Gastrocnemius medialis (tissue), 4 donors: ENCODE measurements around the gene LRRTM3. TPM values are rescaled to one million over a fixed set of nuclear protein-coding genes. Genes with fewer than 3 reads are reported as not detected.

Experiments used
- ATAC-seq, 2 donors: fragments of 150-250 bp; one replicate each; pipeline ENCODE4 v1.9.1; 2016
- DNase-seq, 2 donors: peaks; one replicate each; pipeline ENCODE4 v3.0.0-alpha.2; 2019
- H3K27ac ChIP-seq, 4 donors: fragments of 200-600 bp; sonication (generic); 1 replicate in 1 of 4; 2 replicates in 3 of 4; pipeline ENCODE4 v1.5.1; 2016 to 2018; ENCODE audit warnings: mild to moderate bottlenecking in 2 of 4, moderate library complexity in 1 of 4
- H3K27me3 ChIP-seq, 3 donors: fragments of 200-600 bp; sonication (generic) in 2 of 3; 1 replicate in 1 of 3; 2 replicates in 2 of 3; pipeline versions ENCODE4 v1.5.1 to v1.6.0; 2016 to 2019; ENCODE audit warnings: mild to moderate bottlenecking in 1 of 3, moderate library complexity in 1 of 3
- H3K36me3 ChIP-seq, 2 donors: fragments of 200-600 bp; sonication (generic) in 1 of 2; one replicate each; pipeline ENCODE4 v1.5.1; 2017 to 2018
- H3K4me1 ChIP-seq, 2 donors: fragments of 200-600 bp; sonication (generic) in 1 of 2; one replicate each; pipeline ENCODE4 v1.5.1; 2016 to 2017; ENCODE audit warnings: mild to moderate bottlenecking in 2 of 2
- H3K4me3 ChIP-seq, 4 donors: fragments of 200-600 bp; sonication (generic) in 3 of 4; 1 replicate in 1 of 4; 2 replicates in 3 of 4; pipeline ENCODE4 v1.5.1; 2016 to 2019; ENCODE audit warnings: mild to moderate bottlenecking in 2 of 4
- H3K9me3 ChIP-seq, 3 donors: fragments of 200-600 bp; sonication (generic) in 2 of 3; 1 replicate in 1 of 3; 2 replicates in 2 of 3; pipeline ENCODE4 v1.5.1; 2016 to 2019
- POLR2A ChIP-seq, 2 donors: fragments of 450-650 bp; IDR thresholded peaks; one replicate each; pipeline ENCODE4 v1.6.1; 2017; ENCODE audit warnings: antibody characterized with exemption in 2 of 2, mild to moderate bottlenecking in 2 of 2, moderate library complexity in 2 of 2
- in situ Hi-C, 4 donors: fragments of 200-750 bp; cut with MboI; loops; one replicate each; pipeline versions ENCODE4 v1.15.0 to v1.8.0; 2017; ENCODE audit warnings: low sequenced_read_pairs in 4 of 4
- intact Hi-C: fragments of 100-400 bp; cut with DNase I; formaldehyde crosslinking; loops from one replicate; pipeline ENCODE4 v1.15.1; 2023; ENCODE audit warnings: low total_unique reads
- total RNA-seq, 4 donors: library from RNA; depleted of rRNA; stranded (reverse); fragments of >200 nt; gene quantifications; one replicate each; pipeline versions ENCODE4 v1.1.0 to v1.2.3, GENCODE V29; 2016
- TF ChIP-seq, protein P1 (sequence below), 5 experiments: fragments of 450-650 bp in 3 of 5; fragments of 200-600 bp in 2 of 5; sonication (generic) in 2 of 5; IDR thresholded peaks in 4 of 5; conservative IDR thresholded peaks in 1 of 5; 1 replicate in 4 of 5; 2 replicates in 1 of 5; pipeline ENCODE4 v1.5.1; 2016 to 2019; ENCODE audit warnings: antibody characterized with exemption in 5 of 5, mild to moderate bottlenecking in 3 of 5, moderate library complexity in 3 of 5

LRRTM3 gene
- total RNA-seq, 4 donors from 2014 or later: not detected

- H3K4me1 ChIP-seq: no peaks in the 10 kb centered on the region
- DNase-seq: no peak
- H3K36me3 ChIP-seq: no peaks in the 10 kb centered on the region
- TF ChIP-seq POLR2A (IDR thresholded peaks at IDR 0.05): no peak
- TF ChIP-seq, protein P1, sequence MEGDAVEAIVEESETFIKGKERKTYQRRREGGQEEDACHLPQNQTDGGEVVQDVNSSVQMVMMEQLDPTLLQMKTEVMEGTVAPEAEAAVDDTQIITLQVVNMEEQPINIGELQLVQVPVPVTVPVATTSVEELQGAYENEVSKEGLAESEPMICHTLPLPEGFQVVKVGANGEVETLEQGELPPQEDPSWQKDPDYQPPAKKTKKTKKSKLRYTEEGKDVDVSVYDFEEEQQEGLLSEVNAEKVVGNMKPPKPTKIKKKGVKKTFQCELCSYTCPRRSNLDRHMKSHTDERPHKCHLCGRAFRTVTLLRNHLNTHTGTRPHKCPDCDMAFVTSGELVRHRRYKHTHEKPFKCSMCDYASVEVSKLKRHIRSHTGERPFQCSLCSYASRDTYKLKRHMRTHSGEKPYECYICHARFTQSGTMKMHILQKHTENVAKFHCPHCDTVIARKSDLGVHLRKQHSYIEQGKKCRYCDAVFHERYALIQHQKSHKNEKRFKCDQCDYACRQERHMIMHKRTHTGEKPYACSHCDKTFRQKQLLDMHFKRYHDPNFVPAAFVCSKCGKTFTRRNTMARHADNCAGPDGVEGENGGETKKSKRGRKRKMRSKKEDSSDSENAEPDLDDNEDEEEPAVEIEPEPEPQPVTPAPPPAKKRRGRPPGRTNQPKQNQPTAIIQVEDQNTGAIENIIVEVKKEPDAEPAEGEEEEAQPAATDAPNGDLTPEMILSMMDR (IDR thresholded peaks at IDR 0.05 in 4 of 5, conservative IDR thresholded peaks at IDR 0.05 in 1 of 5): no peak
- intact Hi-C loops (no loop called here), in situ Hi-C loops (no loop called here)
- no peak for ATAC-seq
- H3K9me3 ChIP-seq: no peaks in the 10 kb centered on the region
- no peaks in the 10 kb centered on the region for H3K27me3 ChIP-seq
- no peak overlapping the region for H3K4me3 ChIP-seq
- no peak overlapping the region for H3K27ac ChIP-seq
Observed at GRCh38 chr10:67110286-67110685, 184.4 kb downstream of the LRRTM3 start.

DNA sequence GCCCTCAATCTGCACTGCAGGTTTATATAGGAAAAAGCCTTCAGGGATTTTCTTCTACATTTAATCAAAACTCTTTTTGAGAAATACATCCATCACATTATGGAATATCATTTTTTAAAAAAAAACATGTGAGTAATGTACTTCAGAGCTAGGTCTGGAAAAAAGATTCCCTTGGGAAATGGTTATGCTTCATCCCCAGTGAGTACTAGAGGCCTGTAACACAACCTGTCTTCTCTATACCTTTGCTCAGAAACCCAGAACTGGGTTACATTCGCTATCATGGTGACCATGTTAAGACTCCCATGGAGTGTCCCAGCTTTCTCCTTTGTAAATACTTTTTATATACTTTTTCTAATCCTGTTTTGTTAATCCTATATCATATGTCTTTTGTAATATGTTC, 186.9 kb downstream of the LRRTM3 start:
- Histone ChIP-seq H3K27me3 (no peaks in the 10 kb centered on the region), H3K4me3 (no peak overlapping the region), H3K9me3 (no peaks in the 10 kb centered on the region), H3K36me3 (no peaks in the 10 kb centered on the region), H3K4me1 (peaks cover 10 to 13% of the 10 kb centered on the region in 2 donors), H3K27ac (no peak overlapping the region)
- DNase-seq: no peak
- TF ChIP-seq POLR2A (IDR thresholded peaks at IDR 0.05): no peak
- TF ChIP-seq, protein P1 (IDR thresholded peaks at IDR 0.05 in 4 of 5, conservative IDR thresholded peaks at IDR 0.05 in 1 of 5): no peak
- no peak for ATAC-seq
- intact Hi-C loops (no loop called here), in situ Hi-C loops (no loop called here)

DNA sequence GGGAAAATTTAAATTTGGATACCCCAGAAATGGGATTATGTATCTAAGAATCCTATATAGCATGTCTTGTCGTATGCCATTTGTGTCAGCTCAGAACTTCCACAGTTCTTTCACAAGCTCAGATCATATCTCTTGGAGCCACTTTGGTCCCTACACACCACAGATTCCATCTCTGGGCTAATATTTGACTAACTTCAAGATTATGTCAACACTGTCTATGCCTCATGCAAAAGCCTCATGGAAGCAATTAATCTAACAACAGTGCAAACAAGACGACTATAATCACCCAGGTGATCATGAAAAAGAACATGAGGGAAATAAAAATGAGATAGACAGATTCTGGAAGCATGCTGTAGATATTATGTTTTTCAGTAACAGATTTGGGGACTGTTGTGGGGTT, 189.1 kb downstream of the LRRTM3 start:
- ATAC-seq (no peak), DNase-seq (no peak)
- intact Hi-C loops (no loop called here), in situ Hi-C loops (no loop called here)
- Histone ChIP-seq H3K9me3 (no peaks in the 10 kb centered on the region), H3K4me1 (peaks cover 25 to 26% of the 10 kb centered on the region in 2 donors), H3K36me3 (no peaks in the 10 kb centered on the region), H3K27ac (no peak overlapping the region), H3K27me3 (no peaks in the 10 kb centered on the region), H3K4me3 (no peak overlapping the region)
- TF ChIP-seq, protein P1 (IDR thresholded peaks at IDR 0.05 in 4 of 5, conservative IDR thresholded peaks at IDR 0.05 in 1 of 5): no peak
- TF ChIP-seq POLR2A (IDR thresholded peaks at IDR 0.05): no peak

- H3K27me3 ChIP-seq: no peaks in the 10 kb centered on the region
- H3K36me3 ChIP-seq: no peaks in the 10 kb centered on the region
- ATAC-seq (peak in 1 of 2 donors; percentile 33), DNase-seq (no peak)
- peaks cover 27 to 29% of the 10 kb centered on the region in 2 donors for H3K4me1 ChIP-seq
- H3K4me3 ChIP-seq: no peak overlapping the region
- no peaks in the 10 kb centered on the region for H3K9me3 ChIP-seq
- no peak overlapping the region for H3K27ac ChIP-seq
- intact Hi-C loops (no loop called here), in situ Hi-C loops (no loop called here)
- no peak for TF ChIP-seq POLR2A (IDR thresholded peaks at IDR 0.05)
- TF ChIP-seq, protein P1 (IDR thresholded peaks at IDR 0.05 in 4 of 5, conservative IDR thresholded peaks at IDR 0.05 in 1 of 5): no peak
Observed at GRCh38 chr10:67115972-67116371, 190.1 kb downstream of the LRRTM3 start.

DNA sequence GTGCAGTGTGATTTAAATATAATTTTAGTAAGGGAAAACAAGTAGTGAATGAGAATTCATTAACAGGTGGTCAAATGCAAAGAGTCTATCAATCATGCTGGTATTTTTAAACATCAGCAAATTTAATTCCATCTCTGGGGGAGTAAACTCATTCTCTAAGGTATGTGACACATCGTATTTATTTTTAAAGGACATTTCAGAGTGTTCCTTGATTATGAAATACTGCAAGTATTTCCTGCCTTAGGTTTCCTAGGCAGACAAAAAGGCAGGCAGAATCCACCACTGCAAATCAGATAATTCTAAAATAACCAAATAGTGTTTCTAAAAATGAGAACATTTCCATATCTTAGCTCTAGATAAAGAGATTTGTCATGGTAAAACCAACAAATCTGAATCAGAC, 193.8 kb downstream of the LRRTM3 start:
- H3K4me1 ChIP-seq: peaks cover 27 to 29% of the 10 kb centered on the region in 2 donors
- H3K27me3 ChIP-seq: no peaks in the 10 kb centered on the region
- TF ChIP-seq, protein P1 (IDR thresholded peaks at IDR 0.05 in 4 of 5, conservative IDR thresholded peaks at IDR 0.05 in 1 of 5): no peak
- no peak for TF ChIP-seq POLR2A (IDR thresholded peaks at IDR 0.05)
- DNase-seq (no peak), ATAC-seq (peak; percentile 59 to 70)
- no peaks in the 10 kb centered on the region for H3K36me3 ChIP-seq
- H3K9me3 ChIP-seq: no peaks in the 10 kb centered on the region
- no peak overlapping the region for H3K4me3 ChIP-seq
- H3K27ac ChIP-seq: no peak overlapping the region
- in situ Hi-C loops: no loop called here
- intact Hi-C loops: no loop called here
